Mononuclear cell (primary cell): ENCODE data around the gene NFKBIE. TPM values are rescaled to one million over a fixed set of nuclear protein-coding genes. Genes with fewer than 3 reads are reported as not detected.

ENCODE experiments used
- H3K27me3 ChIP-seq: 2 replicates; pipeline ENCODE4 v1.6.0; 2011; ENCODE audit warnings: low read length, control low read depth; ENCODE audit not compliant: insufficient read depth
- H3K4me1 ChIP-seq: 2 replicates; pipeline ENCODE4 v1.5.1; 2011; ENCODE audit warnings: mild to moderate bottlenecking, low read length, control low read depth; ENCODE audit not compliant: insufficient read depth
- H3K4me3 ChIP-seq: 2 replicates; pipeline ENCODE4 v1.5.1; 2011; ENCODE audit warnings: mild to moderate bottlenecking, low read length, moderate library complexity
- H3K9me3 ChIP-seq: 2 replicates; pipeline ENCODE4 v1.5.1; 2011; ENCODE audit warnings: low read depth, mild to moderate bottlenecking, control low read depth, low read length
- total RNA-seq: library from RNA; depleted of rRNA; stranded (reverse); fragments of >200 nt; gene quantifications from one replicate; pipeline ENCODE4 v1.2.3, GENCODE V29; 2012

NFKBIE gene
- total RNA-seq, 1 donor = 125 TPM

- Histone ChIP-seq H3K27me3 (peaks cover 10% of the 10 kb centered on the region), H3K4me1 (peaks cover 9% of the 10 kb centered on the region), H3K4me3 (no peak overlapping the region), H3K9me3 (no peaks in the 10 kb centered on the region)
Measured at GRCh38 chr6:44284867-44285266, 19.5 kb upstream of the NFKBIE start.

DNA sequence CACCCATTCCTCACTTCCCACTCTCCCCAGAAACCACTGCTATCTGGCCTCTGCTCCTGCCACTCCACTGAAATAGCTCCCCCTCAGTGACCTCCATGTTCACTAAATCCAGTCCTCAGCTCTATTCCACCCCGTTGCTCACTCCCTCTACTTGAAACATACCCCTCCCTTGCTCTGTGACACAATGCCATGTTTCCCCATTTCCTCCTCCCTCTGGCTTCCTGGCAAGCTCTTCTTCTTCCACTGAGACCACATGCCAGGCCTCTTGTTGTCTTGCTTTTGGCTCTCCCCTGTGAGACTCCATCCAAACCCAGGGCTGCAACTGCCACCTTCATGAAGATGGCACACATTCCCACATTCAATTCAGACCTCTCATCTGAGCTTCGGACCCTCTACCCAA lies 18.8 kb upstream of the NFKBIE start:
- H3K9me3 ChIP-seq = no peaks in the 10 kb centered on the region
- H3K4me3 ChIP-seq = no peak overlapping the region
- H3K4me1 ChIP-seq = peaks cover 9% of the 10 kb centered on the region
- peaks cover 5% of the 10 kb centered on the region for H3K27me3 ChIP-seq

- no peaks in the 10 kb centered on the region for H3K9me3 ChIP-seq
- H3K4me1 ChIP-seq = peaks cover 2% of the 10 kb centered on the region
- no peak overlapping the region for H3K4me3 ChIP-seq
- H3K27me3 ChIP-seq = peaks cover 26% of the 10 kb centered on the region
Measured at GRCh38 chr6:44278774-44279697, 13.7 kb upstream of the NFKBIE start.

GRCh38 chr6:44278315-44278714 lies 13.0 kb upstream of the NFKBIE start:
- H3K27me3 ChIP-seq = peaks cover 33% of the 10 kb centered on the region
- no peaks in the 10 kb centered on the region for H3K4me1 ChIP-seq
- H3K4me3 ChIP-seq = no peak overlapping the region
- no peaks in the 10 kb centered on the region for H3K9me3 ChIP-seq

DNA sequence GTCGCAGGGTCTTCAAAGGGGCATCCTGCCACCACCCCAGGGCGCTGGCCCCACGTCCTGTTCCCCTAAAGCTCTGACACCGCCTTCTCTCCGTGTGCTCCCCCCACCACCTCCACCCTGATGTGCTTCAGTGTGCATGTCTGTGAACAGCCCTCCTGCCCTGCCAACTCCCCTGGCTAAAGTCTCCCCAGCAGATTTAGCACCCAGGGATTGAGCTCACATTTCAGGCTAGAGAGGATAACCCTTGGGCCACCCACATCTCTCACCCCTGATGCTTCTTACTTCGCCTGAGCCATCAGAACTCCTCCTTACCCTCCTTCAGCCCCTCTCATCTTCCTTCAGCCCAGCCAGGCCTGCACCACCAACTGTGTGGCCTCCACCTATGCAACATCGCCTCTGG lies 12.4 kb upstream of the NFKBIE start:
- Histone ChIP-seq H3K9me3 (no peaks in the 10 kb centered on the region), H3K4me1 (no peaks in the 10 kb centered on the region), H3K27me3 (peaks cover 38% of the 10 kb centered on the region), H3K4me3 (no peak overlapping the region)

- Histone ChIP-seq H3K4me3 (no peak overlapping the region), H3K9me3 (no peaks in the 10 kb centered on the region), H3K27me3 (peaks cover 46% of the 10 kb centered on the region), H3K4me1 (no peaks in the 10 kb centered on the region)
Measured at GRCh38 chr6:44276667-44277640, 11.6 kb upstream of the NFKBIE start.

GRCh38 chr6:44275749-44276648 lies 10.6 kb upstream of the NFKBIE start:
- no peaks in the 10 kb centered on the region for H3K4me1 ChIP-seq
- peaks cover 56% of the 10 kb centered on the region for H3K27me3 ChIP-seq
- H3K4me3 ChIP-seq = no peak overlapping the region
- no peaks in the 10 kb centered on the region for H3K9me3 ChIP-seq

DNA sequence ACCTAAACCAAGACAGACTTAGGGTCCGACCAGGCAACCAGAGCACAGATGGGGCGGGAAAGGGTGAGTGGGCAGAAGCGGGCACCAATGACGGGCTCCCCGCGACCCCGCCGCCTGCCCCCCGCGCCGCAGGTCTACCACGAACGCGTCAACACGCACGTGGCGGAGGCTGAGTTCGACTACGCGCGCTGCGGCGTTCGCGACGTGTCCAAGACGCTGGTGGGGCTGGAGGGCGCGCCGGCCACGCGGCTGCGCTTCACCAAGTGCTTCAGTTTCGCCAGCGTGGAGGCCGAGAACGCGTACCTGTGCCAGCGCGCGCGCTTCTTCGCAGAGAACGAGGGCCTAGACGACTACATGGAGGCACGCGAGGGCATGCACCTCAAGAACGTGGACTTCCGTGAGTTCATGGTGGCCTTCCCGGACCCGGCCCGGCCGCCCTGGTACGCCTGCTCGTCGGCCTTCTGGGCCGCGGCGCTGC lies 10.0 kb upstream of the NFKBIE start:
- Histone ChIP-seq H3K27me3 (peaks cover 56% of the 10 kb centered on the region), H3K9me3 (no peaks in the 10 kb centered on the region), H3K4me1 (no peaks in the 10 kb centered on the region), H3K4me3 (no peak overlapping the region)

DNA sequence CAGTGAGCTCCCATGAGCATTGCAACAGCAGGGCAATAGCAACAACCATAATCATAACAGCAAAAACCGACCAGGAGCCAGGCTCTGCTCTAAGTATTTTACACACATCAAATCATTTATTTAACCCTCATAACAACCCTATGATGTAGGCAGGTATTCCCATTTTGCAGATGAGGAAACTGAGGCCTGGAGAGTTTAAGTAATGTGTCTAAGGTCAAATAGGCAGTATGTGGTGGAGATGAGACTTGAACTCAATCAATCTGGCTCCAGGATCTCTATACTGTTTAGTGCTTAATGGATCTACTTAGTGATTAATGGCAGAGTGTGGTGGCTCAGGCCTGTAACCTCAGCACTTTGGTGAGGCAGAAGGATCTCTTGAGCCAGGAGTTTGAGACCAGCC lies 8.3 kb upstream of the NFKBIE start:
- Histone ChIP-seq H3K27me3 (peaks cover 69% of the 10 kb centered on the region), H3K9me3 (no peaks in the 10 kb centered on the region), H3K4me3 (no peak overlapping the region), H3K4me1 (no peaks in the 10 kb centered on the region)

- peaks cover 69% of the 10 kb centered on the region for H3K27me3 ChIP-seq
- no peaks in the 10 kb centered on the region for H3K4me1 ChIP-seq
- H3K9me3 ChIP-seq = no peaks in the 10 kb centered on the region
- no peak overlapping the region for H3K4me3 ChIP-seq
Measured at GRCh38 chr6:44272999-44273566, 7.7 kb upstream of the NFKBIE start.

DNA sequence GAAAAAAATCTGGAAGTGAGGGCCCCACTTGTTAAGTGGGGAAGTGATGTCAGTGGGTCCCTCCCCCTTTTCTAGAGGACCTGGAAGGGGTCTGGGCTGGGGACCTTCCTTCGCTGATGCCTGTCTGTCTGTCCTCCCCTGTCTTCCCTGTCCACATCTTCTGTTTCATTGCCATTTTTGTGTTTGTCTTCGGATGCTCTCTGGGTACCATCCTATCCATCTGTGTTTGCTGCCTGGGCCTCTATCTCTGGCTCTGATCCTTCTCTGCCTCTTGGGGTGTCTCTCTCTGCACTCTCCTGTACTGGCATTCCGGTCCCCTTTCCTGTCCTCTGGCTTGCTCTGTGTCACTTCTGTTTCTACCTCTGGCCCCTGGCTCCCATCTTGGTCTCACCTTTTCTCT lies 7.2 kb upstream of the NFKBIE start:
- Histone ChIP-seq H3K9me3 (no peaks in the 10 kb centered on the region), H3K27me3 (peaks cover 64% of the 10 kb centered on the region), H3K4me1 (no peaks in the 10 kb centered on the region), H3K4me3 (no peak overlapping the region)

- H3K9me3 ChIP-seq = no peaks in the 10 kb centered on the region
- H3K4me3 ChIP-seq = no peak overlapping the region
- peaks cover 59% of the 10 kb centered on the region for H3K27me3 ChIP-seq
- H3K4me1 ChIP-seq = no peaks in the 10 kb centered on the region
Measured at GRCh38 chr6:44271914-44272313, 6.6 kb upstream of the NFKBIE start.

DNA sequence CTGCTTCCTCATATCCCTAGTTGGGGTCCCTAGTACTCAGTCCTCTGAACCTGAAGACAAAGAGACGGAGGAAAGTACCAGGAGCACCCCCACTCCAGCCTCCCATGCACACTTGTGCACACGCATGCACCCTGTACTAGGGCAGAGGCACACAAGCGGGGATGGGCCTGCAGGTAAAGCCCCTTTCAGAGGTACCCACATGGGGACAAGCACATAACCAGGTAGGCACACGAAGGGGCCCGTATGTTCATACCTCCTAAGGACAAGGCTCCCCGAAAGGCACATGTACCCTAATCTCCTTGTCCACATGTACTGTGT lies 6.0 kb upstream of the NFKBIE start:
- Histone ChIP-seq H3K4me3 (no peak overlapping the region), H3K9me3 (no peaks in the 10 kb centered on the region), H3K27me3 (peaks cover 55% of the 10 kb centered on the region), H3K4me1 (peaks cover 3% of the 10 kb centered on the region)
